Trophoblast cell (in vitro differentiated cells and primary cell): ENCODE results near the gene MAGEA12.
"Not testable (repeated sequence)": the region's sequence is repeated elsewhere in the genome, so short reads cannot be mapped to it uniquely, and the experiment has no call there.

Source experiments
- DNase-seq, 2 donors: peaks; one replicate each; pipeline ENCODE4 v3.0.0-alpha.2; 2016
- H2AFZ ChIP-seq: 2 replicates; pipeline ENCODE4 v1.6.1; 2013; ENCODE audit warnings: low read length, moderate library complexity, mild to moderate bottlenecking; ENCODE audit not compliant: insufficient read depth, poor library complexity
- H2AK5ac ChIP-seq: 2 replicates; pipeline ENCODE4 v1.6.1; 2013; ENCODE audit warnings: mild to moderate bottlenecking, low read length
- H2BK120ac ChIP-seq: 2 replicates; pipeline ENCODE4 v1.6.1; 2013; ENCODE audit warnings: low read length, mild to moderate bottlenecking, moderate library complexity; ENCODE audit not compliant: insufficient read depth, poor library complexity
- H2BK12ac ChIP-seq: 2 replicates; pipeline ENCODE4 v1.6.1; 2013; ENCODE audit warnings: mild to moderate bottlenecking, low read length, moderate library complexity
- H2BK5ac ChIP-seq: 2 replicates; pipeline ENCODE4 v1.6.1; 2013; ENCODE audit warnings: low read length, low read depth, moderate library complexity, mild to moderate bottlenecking; ENCODE audit not compliant: poor library complexity
- H3K14ac ChIP-seq: 2 replicates; pipeline ENCODE4 v1.6.1; 2013; ENCODE audit warnings: mild to moderate bottlenecking, low read length
- H3K18ac ChIP-seq: 2 replicates; pipeline ENCODE4 v1.6.1; 2013; ENCODE audit warnings: mild to moderate bottlenecking, low read length
- H3K23ac ChIP-seq: 2 replicates; pipeline ENCODE4 v1.6.1; 2013; ENCODE audit warnings: low read length
- H3K27ac ChIP-seq: 2 replicates; pipeline ENCODE4 v1.5.1; 2013; ENCODE audit warnings: low read depth, mild to moderate bottlenecking, inconsistent platforms, low read length, moderate library complexity
- H3K27me3 ChIP-seq: 2 replicates; pipeline ENCODE4 v1.6.1; 2013; ENCODE audit warnings: inconsistent platforms, mild to moderate bottlenecking, low read length, moderate library complexity; ENCODE audit not compliant: insufficient read depth
- H3K36me3 ChIP-seq, 2 experiments: 1 replicate in 1 of 2; 2 replicates in 1 of 2; pipeline ENCODE4 v1.6.1; 2013; ENCODE audit warnings: low read length in 2 of 2, mild to moderate bottlenecking in 2 of 2, moderate library complexity in 1 of 2; ENCODE audit not compliant: insufficient read depth in 2 of 2, control insufficient read depth in 1 of 2
- H3K4ac ChIP-seq: 2 replicates; pipeline ENCODE4 v1.6.1; 2013; ENCODE audit warnings: low read depth, mild to moderate bottlenecking, low read length, moderate library complexity
- H3K4me1 ChIP-seq, 2 experiments: 1 replicate in 1 of 2; 2 replicates in 1 of 2; pipeline ENCODE4 v1.6.1; 2013; ENCODE audit warnings: low read length in 2 of 2, mild to moderate bottlenecking in 2 of 2, moderate library complexity in 1 of 2; ENCODE audit not compliant: insufficient read depth in 2 of 2, control insufficient read depth in 1 of 2
- H3K4me2 ChIP-seq: 2 replicates; pipeline ENCODE4 v1.6.1; 2013; ENCODE audit warnings: inconsistent platforms, mild to moderate bottlenecking, low read length, moderate library complexity
- H3K4me3 ChIP-seq: 2 replicates; pipeline ENCODE4 v1.5.1; 2013; ENCODE audit warnings: mild to moderate bottlenecking, low read depth, low read length, inconsistent platforms
- H3K79me1 ChIP-seq: one replicate; pipeline ENCODE4 v1.6.1; 2013; ENCODE audit warnings: low read length
- H3K79me2 ChIP-seq: 2 replicates; pipeline ENCODE4 v1.6.1; 2013; ENCODE audit warnings: low read length, mild to moderate bottlenecking; ENCODE audit not compliant: control insufficient read depth, insufficient read depth, poor library complexity
- H3K9ac ChIP-seq: 2 replicates; pipeline ENCODE4 v1.6.1; 2013; ENCODE audit warnings: mild to moderate bottlenecking, low read length
- H3K9me3 ChIP-seq: 2 replicates; pipeline ENCODE4 v1.6.1; 2013; ENCODE audit warnings: low read depth, mild to moderate bottlenecking, control low read depth, inconsistent platforms, low read length; ENCODE audit not compliant: insufficient read depth
- H4K12ac ChIP-seq: 2 replicates; pipeline ENCODE4 v1.6.1; 2013; ENCODE audit warnings: low read depth, mild to moderate bottlenecking, low read length, moderate library complexity
- H4K8ac ChIP-seq: 2 replicates; pipeline ENCODE4 v1.6.1; 2013; ENCODE audit warnings: low read depth, mild to moderate bottlenecking, low read length, moderate library complexity
- H4K91ac ChIP-seq: one replicate; pipeline ENCODE4 v1.6.1; 2013; ENCODE audit warnings: low read depth, mild to moderate bottlenecking, low read length, moderate library complexity
- WGBS: extraction: QIAGEN DNeasy Blood & Tissue Kit; methylation state at CpG from one replicate; pipeline ENCODE4 v1.1.7; 2013; ENCODE audit warnings: missing lambda C conversion rate; ENCODE audit not compliant: insufficient read length, insufficient coverage; ENCODE audit errors: extremely low coverage; 5-methylcytosine and 5-hydroxymethylcytosine counted together

Gene MAGEA12

GRCh38 chrX:152709173-152709572, 24.4 kb upstream of the MAGEA12 start, which contains the start of gene CSAG2:
Gene CSAG2 (minus strand): TSS chrX:152709273. CDS start chrX:152709112, 161 bp downstream.
- DNase-seq, H3K23ac ChIP-seq, H2AK5ac ChIP-seq, H3K27me3 ChIP-seq, H3K4me1 ChIP-seq, H4K8ac ChIP-seq, H3K27ac ChIP-seq, H2BK5ac ChIP-seq, H2AFZ ChIP-seq, H3K9me3 ChIP-seq, H3K4me2 ChIP-seq, H3K4ac ChIP-seq, H3K18ac ChIP-seq, H4K12ac ChIP-seq, H3K36me3 ChIP-seq, H3K79me1 ChIP-seq, H2BK12ac ChIP-seq, H4K91ac ChIP-seq, H2BK120ac ChIP-seq, H3K14ac ChIP-seq, H3K9ac ChIP-seq, H3K4me3 ChIP-seq, H3K79me2 ChIP-seq: not testable (repeated sequence)
- WGBS: no CpG with 5 or more reads among the region's 2 CpGs

GRCh38 chrX:152713195-152713594, 20.4 kb upstream of the MAGEA12 start:
- H4K12ac ChIP-seq, H3K9me3 ChIP-seq, H4K8ac ChIP-seq, H3K14ac ChIP-seq, H2BK120ac ChIP-seq, DNase-seq, H4K91ac ChIP-seq, H3K79me1 ChIP-seq, H2BK5ac ChIP-seq, H3K36me3 ChIP-seq, H3K27ac ChIP-seq, H3K23ac ChIP-seq, H2BK12ac ChIP-seq, H3K9ac ChIP-seq, H3K4ac ChIP-seq, H3K4me1 ChIP-seq, H3K4me2 ChIP-seq, H2AK5ac ChIP-seq, H3K27me3 ChIP-seq, H2AFZ ChIP-seq, H3K18ac ChIP-seq, H3K4me3 ChIP-seq, H3K79me2 ChIP-seq: not testable (repeated sequence)
- WGBS: no CpG with 5 or more reads among the region's 5 CpGs

- not testable (repeated sequence) for H3K27ac ChIP-seq, H2BK12ac ChIP-seq, H2BK120ac ChIP-seq, H3K79me1 ChIP-seq, H3K27me3 ChIP-seq, H2AFZ ChIP-seq, H3K4ac ChIP-seq, H3K4me3 ChIP-seq, H2BK5ac ChIP-seq, H4K12ac ChIP-seq, H3K4me2 ChIP-seq, H3K36me3 ChIP-seq, H3K4me1 ChIP-seq, H3K14ac ChIP-seq, H4K8ac ChIP-seq, DNase-seq, H3K9ac ChIP-seq, H4K91ac ChIP-seq, H3K9me3 ChIP-seq, H3K23ac ChIP-seq, H3K79me2 ChIP-seq, H3K18ac ChIP-seq, H2AK5ac ChIP-seq
- no CpG with 5 or more reads among the region's 35 CpGs for WGBS
Observed at GRCh38 chrX:152713815-152714787, 19.5 kb upstream of the MAGEA12 start, which contains the start of gene MAGEA2B. Gene MAGEA2B (plus strand): TSS chrX:152714628. CDS start chrX:152717107, 2,479 bp downstream.

- H4K12ac ChIP-seq: no peak overlapping the region
- no peak overlapping the region for H2AK5ac ChIP-seq
- no peak overlapping the region for H3K14ac ChIP-seq
- no peaks in the 10 kb centered on the region for H3K27me3 ChIP-seq
- no peaks in the 10 kb centered on the region for H3K4me1 ChIP-seq
- no peaks in the 10 kb centered on the region for H3K9me3 ChIP-seq
- WGBS: no CpG with 5 or more reads among the region's 7 CpGs
- DNase-seq: no peak
- H3K4me2 ChIP-seq: no peak overlapping the region
- no peak overlapping the region for H3K4me3 ChIP-seq
- H3K79me1 ChIP-seq: no peaks in the 10 kb centered on the region
- H3K23ac ChIP-seq: no peak overlapping the region
- H2BK120ac ChIP-seq: no peak overlapping the region
- H2AFZ ChIP-seq: no peak overlapping the region
- H4K91ac ChIP-seq: no peak overlapping the region
- H2BK12ac ChIP-seq: no peak overlapping the region
- no peaks in the 10 kb centered on the region for H3K79me2 ChIP-seq
- no peak overlapping the region for H3K27ac ChIP-seq
- no peak overlapping the region for H3K9ac ChIP-seq
- H4K8ac ChIP-seq: no peak overlapping the region
- no peak overlapping the region for H3K4ac ChIP-seq
- H3K36me3 ChIP-seq: no peaks in the 10 kb centered on the region
- H2BK5ac ChIP-seq: no peak overlapping the region
- H3K18ac ChIP-seq: no peak overlapping the region
Observed at GRCh38 chrX:152725409-152725808, 8.1 kb upstream of the MAGEA12 start.
